H1 (cell line): ENCODE data around the gene VPREB1.
"Not testable (repeated sequence)": the region's sequence is repeated elsewhere in the genome, so short reads cannot be mapped to it uniquely, and the experiment has no call there.

ENCODE experiments used
- CTCF ChIP-seq, 3 experiments: IDR thresholded peaks; 1 replicate in 2 of 3; 2 replicates in 1 of 3; pipeline versions ENCODE4 v1.5.1 to v1.6.1; 2011; ENCODE audit warnings: low read length in 3 of 3, mild to moderate bottlenecking in 3 of 3, inconsistent platforms in 2 of 3, low read depth in 1 of 3, moderate library complexity in 1 of 3; ENCODE audit not compliant: insufficient read depth in 1 of 3; ENCODE audit errors: control extremely low read depth in 1 of 3
- EZH2 ChIP-seq: fragments of 200-600 bp; sonication (generic); IDR thresholded peaks from 2 replicates; pipeline ENCODE4 v1.7.1; 2012; ENCODE audit warnings: low read depth, mild to moderate bottlenecking, moderate library complexity, low read length, inconsistent platforms; ENCODE audit not compliant: severe bottlenecking
- HDAC6 ChIP-seq: IDR thresholded peaks from one replicate; pipeline ENCODE4 v1.7.1; 2012; ENCODE audit warnings: low read depth, mild to moderate bottlenecking, inconsistent platforms, low read length, moderate library complexity
- JUND ChIP-seq: IDR thresholded peaks from 2 replicates; pipeline ENCODE4 v1.6.1; 2011; ENCODE audit warnings: mild to moderate bottlenecking, improper control_type of control experiment, low read length
- MAFK ChIP-seq: IDR thresholded peaks from 2 replicates; pipeline ENCODE4 v1.6.1; 2012; ENCODE audit warnings: low read depth, mild to moderate bottlenecking, improper control_type of control experiment, low read length
- NRF1 ChIP-seq: IDR thresholded peaks from 2 replicates; pipeline ENCODE4 v1.6.1; 2011; ENCODE audit warnings: mild to moderate bottlenecking, low read depth, low read length, improper control_type of control experiment
- POLR2A ChIP-seq, 2 experiments: IDR thresholded peaks; 1 replicate in 1 of 2; 2 replicates in 1 of 2; pipeline ENCODE4 v1.6.1; 2011; ENCODE audit warnings: low read depth in 2 of 2, low read length in 2 of 2, mild to moderate bottlenecking in 2 of 2; ENCODE audit errors: control extremely low read depth in 1 of 2
- RFX5 ChIP-seq: IDR thresholded peaks from 2 replicates; pipeline ENCODE4 v1.6.1; 2011; ENCODE audit warnings: low read depth, low read length, improper control_type of control experiment, borderline replicate concordance
- TCF12 ChIP-seq: IDR thresholded peaks from 2 replicates; pipeline ENCODE4 v1.6.1; 2011; ENCODE audit warnings: low read depth, mild to moderate bottlenecking, low read length
- TEAD4 ChIP-seq: IDR thresholded peaks from 2 replicates; pipeline ENCODE4 v1.6.1; 2012; ENCODE audit warnings: low read depth, low read length, inconsistent platforms, mixed read lengths
- TF ChIP-seq, protein P1 (sequence below): IDR thresholded peaks from 2 replicates; pipeline ENCODE4 v1.6.1; 2011; ENCODE audit warnings: low read length, improper control_type of control experiment

DNA sequence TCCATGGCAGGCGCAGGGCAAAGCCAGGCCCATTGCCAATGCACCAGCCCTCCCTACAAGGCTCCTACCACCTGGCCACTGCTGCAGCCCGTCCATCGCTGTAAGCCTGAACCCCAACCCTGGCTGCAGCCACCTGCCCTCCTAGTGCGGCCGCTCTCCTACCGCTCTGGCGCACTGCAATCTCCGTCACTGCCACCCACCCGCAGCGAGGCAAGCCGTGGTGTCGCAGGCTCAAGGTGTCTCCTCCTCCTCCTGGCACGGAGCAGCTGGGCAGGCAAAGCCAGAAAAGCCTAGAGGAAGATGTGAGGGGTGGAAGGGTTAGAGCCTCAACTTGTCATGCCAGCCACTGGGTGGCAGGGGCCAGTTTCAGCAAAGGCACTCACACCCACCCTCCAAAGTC is 50.1 kb downstream of the VPREB1 start:
- not testable (repeated sequence) for TF ChIP-seq CTCF (IDR thresholded peaks at IDR 0.05; ENCODE audit: control extremely low read depth in 1 of 3, insufficient read depth in 1 of 3, low read depth in 1 of 3, low read length in 3 of 3); POLR2A (IDR thresholded peaks at IDR 0.05; ENCODE audit: control extremely low read depth in 1 of 2, low read depth in 2 of 2, low read length in 2 of 2); HDAC6; JUND; RFX5; EZH2; MAFK; NRF1; TEAD4; TCF12
- TF ChIP-seq, protein P1, sequence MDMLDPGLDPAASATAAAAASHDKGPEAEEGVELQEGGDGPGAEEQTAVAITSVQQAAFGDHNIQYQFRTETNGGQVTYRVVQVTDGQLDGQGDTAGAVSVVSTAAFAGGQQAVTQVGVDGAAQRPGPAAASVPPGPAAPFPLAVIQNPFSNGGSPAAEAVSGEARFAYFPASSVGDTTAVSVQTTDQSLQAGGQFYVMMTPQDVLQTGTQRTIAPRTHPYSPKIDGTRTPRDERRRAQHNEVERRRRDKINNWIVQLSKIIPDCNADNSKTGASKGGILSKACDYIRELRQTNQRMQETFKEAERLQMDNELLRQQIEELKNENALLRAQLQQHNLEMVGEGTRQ: not testable (repeated sequence)
